HEK293T (cell line): ENCODE measurements around the gene SGCA.

ENCODE experiments used
- BHLHE40 ChIP-seq: fragments of 450-650 bp; IDR thresholded peaks from 2 replicates; pipeline ENCODE4 v1.6.1; 2016; ENCODE audit warnings: mild to moderate bottlenecking, moderate library complexity, borderline replicate concordance
- FOXM1 ChIP-seq: fragments of 450-650 bp; IDR thresholded peaks from 2 replicates; pipeline ENCODE4 v1.6.1; 2017; ENCODE audit warnings: mild to moderate bottlenecking, borderline replicate concordance
- LEF1 ChIP-seq: fragments of 450-650 bp; IDR thresholded peaks from 2 replicates; pipeline ENCODE4 v1.6.1; 2017; ENCODE audit warnings: mild to moderate bottlenecking, borderline replicate concordance
- PKNOX1 ChIP-seq: fragments of 450-650 bp; IDR thresholded peaks from 2 replicates; pipeline ENCODE4 v1.6.1; 2016

- TF ChIP-seq FOXM1 (no peak), PKNOX1 (no peak), BHLHE40 (no peak), LEF1 (no peak)
Observed at GRCh38 chr17:50180620-50181019, 14.8 kb downstream of the SGCA start.
